GM18870 (cell line): ENCODE data around the gene CYB561D2.

Source experiments
- ATAC-seq: cut with Tn5 transposase; IDR thresholded peaks from one replicate; pipeline ENCODE4 v1.9.1; 2021; ENCODE audit warnings: moderate library complexity; ENCODE audit not compliant: unreplicated experiment

The CYB561D2 gene

GRCh38 chr3:50385754-50386153, 35.1 kb downstream of the CYB561D2 start:
- no peak for ATAC-seq

- no peak for ATAC-seq
Observed at GRCh38 chr3:50388016-50388719, 37.5 kb downstream of the CYB561D2 start.

- ATAC-seq, result no peak
Observed at GRCh38 chr3:50388720-50389413, 38.2 kb downstream of the CYB561D2 start.

- no peak for ATAC-seq
Observed at GRCh38 chr3:50389414-50389767, 38.7 kb downstream of the CYB561D2 start.

- no peak for ATAC-seq
Observed at GRCh38 chr3:50390508-50391224, 40.0 kb downstream of the CYB561D2 start.

GRCh38 chr3:50392101-50392715, 41.5 kb downstream of the CYB561D2 start:
- ATAC-seq, result no peak

- no peak for ATAC-seq
Observed at GRCh38 chr3:50393061-50393460, 42.4 kb downstream of the CYB561D2 start.

GRCh38 chr3:50395070-50395860, 44.6 kb downstream of the CYB561D2 start:
- no peak for ATAC-seq

GRCh38 chr3:50396502-50396901, 45.8 kb downstream of the CYB561D2 start:
- no peak for ATAC-seq

- ATAC-seq, result no peak
Observed at GRCh38 chr3:50401978-50402595, 51.4 kb downstream of the CYB561D2 start.
